ENCODE results near the gene IMPA2.

Gene IMPA2

GRCh38 chr18:12009581-12010140 is 28.4 kb downstream of the IMPA2 start:
- DNase-seq: no peak

DNA sequence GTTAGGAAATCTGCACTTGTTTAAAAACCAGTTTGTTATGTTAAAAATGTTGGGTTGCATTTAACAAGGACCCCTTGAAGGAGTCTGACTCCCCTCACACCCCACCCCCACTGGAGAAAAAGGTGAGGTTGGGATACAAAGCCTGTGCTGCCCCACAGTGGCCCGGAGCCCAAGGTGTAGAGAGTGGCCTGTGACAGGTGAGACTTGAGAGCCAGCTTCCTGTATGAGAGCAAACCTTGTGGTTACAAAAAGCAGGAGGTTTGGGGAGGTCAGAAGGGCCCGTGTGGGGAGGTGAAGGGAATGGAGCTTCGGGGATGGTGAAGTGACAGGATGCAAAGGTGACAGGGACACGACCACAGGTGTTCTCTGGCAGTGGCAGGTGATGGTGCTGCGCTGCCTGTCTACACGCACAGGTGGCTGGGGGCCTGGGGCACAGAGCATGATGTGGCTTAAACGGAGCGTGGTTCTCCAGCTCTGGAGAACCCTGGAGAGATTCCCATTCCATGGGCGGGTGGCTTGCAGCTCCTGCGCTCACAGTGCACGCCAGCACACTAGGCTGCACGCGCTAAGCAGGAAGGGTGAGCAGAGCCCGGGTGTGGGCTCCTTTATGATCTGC is 29.0 kb downstream of the IMPA2 start:
- DNase-seq: no peak

DNA sequence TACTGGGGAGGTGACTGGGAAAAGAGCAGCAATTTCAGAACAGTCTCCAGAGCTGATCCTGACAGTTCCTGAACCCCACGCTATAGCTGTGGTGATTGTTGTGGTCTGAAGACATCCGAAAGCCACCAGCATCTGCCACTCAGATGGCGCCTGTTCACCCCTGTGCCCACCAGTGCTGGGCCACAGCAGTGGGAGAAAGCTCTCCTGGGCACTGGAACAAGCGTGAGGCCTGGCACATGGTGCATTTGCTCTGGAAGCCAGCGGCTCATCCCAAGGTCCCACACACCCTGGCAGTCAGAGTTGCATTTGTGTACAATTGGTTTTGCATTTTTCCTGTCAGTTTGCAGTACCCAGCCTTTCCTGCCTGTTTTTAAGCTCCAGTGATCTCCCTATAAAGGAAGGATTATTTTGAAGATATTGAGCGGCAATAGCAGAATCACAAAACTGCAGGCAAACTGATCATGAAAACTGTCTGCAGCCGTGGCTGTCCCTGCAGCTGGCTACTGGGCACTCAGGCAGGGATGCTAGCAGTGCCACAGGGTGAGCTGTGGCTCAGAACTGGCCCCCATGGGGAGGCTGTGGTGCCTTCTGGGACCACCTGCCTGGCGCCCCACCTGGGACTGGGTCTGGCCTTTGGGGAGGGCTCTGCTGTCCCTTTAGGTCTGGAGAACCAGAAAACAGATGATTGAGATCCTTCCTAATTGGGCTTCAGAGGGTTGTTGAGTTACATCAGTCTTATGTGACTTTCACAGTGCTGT is 30.1 kb downstream of the IMPA2 start:
- no peak for DNase-seq

GRCh38 chr18:12011957-12012549 is 30.7 kb downstream of the IMPA2 start:
- DNase-seq: no peak

DNA sequence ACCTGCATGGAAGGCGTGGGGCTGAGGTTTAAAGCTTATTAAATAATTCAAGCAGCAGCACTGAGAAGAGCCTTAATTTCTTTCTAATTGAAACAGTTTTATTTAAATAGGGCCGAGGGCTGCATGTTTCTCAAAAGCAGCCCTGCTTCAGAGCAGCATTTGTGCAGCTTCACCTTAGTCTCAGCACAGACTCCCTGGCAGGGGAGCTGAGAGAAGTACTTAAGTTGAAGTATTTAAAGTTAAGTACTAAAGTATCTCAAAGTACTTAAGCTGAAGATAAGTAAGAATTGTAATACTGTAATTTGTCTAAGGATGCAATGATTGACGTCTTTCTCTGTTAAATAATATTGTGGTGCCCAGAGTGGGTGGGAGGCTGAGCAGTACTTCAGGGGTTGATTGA is 31.4 kb downstream of the IMPA2 start:
- DNase-seq: no peak

GRCh38 chr18:12013186-12013916 is 32.0 kb downstream of the IMPA2 start:
- DNase-seq: no peak

DNA sequence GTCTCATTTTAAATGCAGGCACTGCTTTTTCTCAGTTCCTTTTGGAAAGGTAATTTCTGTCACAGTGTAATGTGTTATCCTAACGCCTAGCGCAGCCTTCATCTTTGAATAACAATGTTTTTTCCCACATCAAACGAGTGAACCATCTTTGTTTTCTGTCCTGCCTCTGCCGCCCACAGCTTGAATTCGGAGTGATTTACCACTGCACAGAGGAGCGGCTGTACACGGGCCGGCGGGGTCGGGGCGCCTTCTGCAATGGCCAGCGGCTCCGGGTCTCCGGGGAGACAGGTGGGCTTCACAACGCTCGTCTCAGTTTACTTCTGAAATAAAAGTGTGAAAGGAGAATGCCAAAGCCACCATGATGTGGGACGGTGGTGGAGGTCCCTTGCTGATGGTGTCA is 32.8 kb downstream of the IMPA2 start:
- no peak for DNase-seq

GRCh38 chr18:12014521-12015415 is 33.5 kb downstream of the IMPA2 start:
- no peak for DNase-seq

DNA sequence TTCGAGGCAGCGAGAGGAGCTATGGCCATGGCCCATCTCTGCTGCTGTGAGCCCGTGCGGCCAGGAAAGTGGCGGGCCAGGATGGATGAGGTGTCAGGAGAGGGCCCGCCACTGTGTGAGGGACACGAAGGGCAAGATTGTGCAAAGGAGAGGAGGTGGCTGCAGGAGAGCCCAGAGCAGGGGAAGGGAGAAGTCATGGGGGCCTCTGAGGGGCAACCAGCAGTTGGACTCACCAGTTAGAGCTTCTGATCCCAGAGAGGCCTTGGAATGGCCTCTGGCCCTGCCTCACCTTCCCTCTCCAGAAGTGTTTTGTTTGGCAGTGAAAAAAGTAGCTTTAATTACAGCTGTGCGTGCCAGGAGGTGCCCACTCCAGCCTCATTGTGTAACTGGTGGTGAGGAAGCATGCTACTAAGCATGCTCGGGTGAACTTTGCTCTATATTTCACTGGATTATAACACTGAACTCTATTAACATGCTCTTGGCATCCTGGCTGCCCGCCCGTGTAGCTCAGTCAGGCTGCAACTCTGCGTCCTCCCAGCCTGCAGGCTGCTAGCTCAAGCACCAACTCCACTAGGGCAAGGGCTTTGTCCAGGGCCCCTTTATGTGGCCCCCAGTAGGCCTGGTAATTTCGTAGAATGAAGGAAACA is 34.2 kb downstream of the IMPA2 start:
- DNase-seq: no peak

DNA sequence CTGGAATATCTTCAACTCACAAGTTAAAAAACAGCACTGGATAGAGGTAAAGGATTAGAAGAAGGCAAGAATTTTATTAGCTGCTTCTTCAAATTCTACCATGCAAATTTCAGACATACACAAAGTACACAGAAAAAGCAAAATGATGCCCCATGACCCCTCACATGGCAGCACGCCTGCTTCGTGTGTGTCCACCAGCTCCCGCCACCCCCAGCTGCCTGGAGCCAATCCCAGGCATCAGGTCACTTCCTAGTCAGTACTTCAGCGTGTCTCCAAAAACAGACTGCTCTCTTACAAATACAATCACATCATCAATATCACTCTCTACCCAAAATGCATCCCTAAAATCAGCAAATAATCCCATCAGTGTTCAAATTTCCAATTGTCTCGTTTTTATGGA is 35.8 kb downstream of the IMPA2 start:
- DNase-seq: no peak

- no peak for DNase-seq
Measured at GRCh38 chr18:12018861-12019260, 37.6 kb downstream of the IMPA2 start.

DNA sequence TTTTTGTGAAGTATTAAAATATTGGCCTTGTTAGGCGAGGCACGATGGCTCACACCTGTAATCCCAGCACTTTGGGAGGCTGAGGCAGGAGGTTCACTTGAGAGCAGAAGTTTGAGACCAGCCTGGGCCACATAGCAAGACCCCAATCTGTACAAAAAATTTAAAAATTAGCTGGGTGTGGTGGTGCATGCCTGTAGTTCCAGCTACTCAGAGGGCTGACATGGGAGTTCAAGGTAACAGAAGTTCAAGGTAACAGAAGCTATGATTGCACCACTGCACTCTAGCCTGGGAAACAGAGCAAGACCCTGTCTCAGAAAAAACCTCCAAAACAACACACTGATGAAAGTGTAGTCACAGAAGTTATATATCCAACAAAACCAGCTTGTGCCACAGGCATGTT is 39.8 kb downstream of the IMPA2 start:
- DNase-seq: no peak

GRCh38 chr18:12021596-12021995 is 40.3 kb downstream of the IMPA2 start:
- DNase-seq: no peak

DNA sequence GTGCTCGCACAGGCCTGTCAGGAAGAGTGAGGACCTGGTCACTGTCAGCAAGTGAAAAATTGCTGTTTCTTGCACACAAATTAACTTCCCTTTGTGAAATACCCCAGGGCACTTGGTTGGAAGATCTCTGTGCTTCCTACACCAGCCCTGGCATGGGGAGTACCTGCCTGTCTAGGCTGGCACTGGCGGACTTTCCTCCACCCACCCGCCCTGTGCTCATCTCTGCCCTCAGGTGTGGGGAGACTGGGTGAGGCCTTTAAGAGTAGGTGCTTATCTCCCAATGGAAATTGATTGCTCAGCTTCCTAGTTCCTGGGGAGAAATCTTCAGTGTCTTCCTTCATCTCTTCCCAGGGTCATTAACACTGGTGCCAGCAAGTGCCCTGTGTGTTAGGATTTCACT is 42.1 kb downstream of the IMPA2 start:
- DNase-seq: no peak

GRCh38 chr18:12026562-12026961 is 45.3 kb downstream of the IMPA2 start:
- peak; percentile 22 for DNase-seq

- DNase-seq: no peak
Measured at GRCh38 chr18:12027046-12027445, 45.7 kb downstream of the IMPA2 start.

- no peak for DNase-seq
Measured at GRCh38 chr18:12027480-12027879, 46.2 kb downstream of the IMPA2 start.

GRCh38 chr18:12028040-12028628 is 46.8 kb downstream of the IMPA2 start:
- DNase-seq: no peak

- no peak for DNase-seq
Measured at GRCh38 chr18:12028674-12029073, 47.4 kb downstream of the IMPA2 start.

DNA sequence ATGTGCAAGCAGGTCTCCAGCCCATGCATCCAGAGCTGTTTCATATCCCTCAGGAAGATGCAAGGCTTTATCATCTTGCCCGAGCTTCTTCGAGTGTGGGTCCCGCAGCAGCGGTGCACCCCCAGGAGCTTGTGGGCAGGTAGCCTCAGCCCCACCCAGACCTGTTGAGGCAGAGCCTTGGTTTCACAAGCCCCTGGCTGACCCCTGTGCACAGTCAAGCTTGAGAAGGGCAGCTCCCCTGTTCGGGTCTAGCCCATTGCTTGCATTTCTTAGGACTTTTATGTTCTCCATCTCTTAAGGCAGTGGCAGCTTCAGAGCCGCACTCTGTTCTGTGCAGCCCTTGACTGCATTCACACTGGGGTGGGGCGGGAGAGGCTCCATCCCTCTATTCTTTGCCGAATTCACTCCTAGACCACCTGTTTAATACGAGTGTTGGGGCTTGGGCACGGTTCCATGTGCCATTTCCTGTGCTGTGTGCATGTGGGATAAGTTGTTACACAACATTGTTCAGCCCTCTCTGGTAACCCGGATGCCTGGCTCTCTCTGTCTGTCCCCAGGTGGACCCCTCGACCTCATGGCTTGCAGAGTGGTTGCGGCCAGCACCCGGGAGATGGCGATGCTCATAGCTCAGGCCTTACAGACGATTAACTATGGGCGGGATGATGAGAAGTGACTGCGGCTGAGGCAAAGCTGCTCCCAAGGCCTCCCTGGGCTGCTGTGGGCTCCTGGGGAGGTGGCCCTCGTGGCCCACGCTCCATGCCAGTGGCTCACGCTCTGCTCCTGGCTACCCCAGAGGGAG is 48.7 kb downstream of the IMPA2 start:
- DNase-seq: no peak

- no peak for DNase-seq
Measured at GRCh38 chr18:12030670-12031069, 49.4 kb downstream of the IMPA2 start.
